HepG2 (cell line): Measurements from ENCODE around the gene DYNC2H1. TPM values are rescaled to one million over a fixed set of nuclear protein-coding genes. Genes with fewer than 3 reads are reported as not detected.

ENCODE experiments used
- ATAC-seq: fragments of 200-7000 bp; cut with Tn5 transposase; 3 replicates; pipeline ENCODE4 v1.9.1; 2020; ENCODE audit warnings: mild to moderate bottlenecking, moderate library complexity
- BruUV-seq: library from RNA; stranded (reverse); fragments of 400-500 nt; replicated peaks from 2 replicates; lab custom pipeline; 2021; lab: Mats Ljungman, UMichigan
- CTCF ChIA-PET: fragments of 300-600 bp; formaldehyde crosslinking; extraction: SDS; loops from one replicate; lab custom pipeline; 2021; ENCODE audit warnings: low total read pairs, inconsistent platforms, low intra/inter-chr PET ratio; lab: Yijun Ruan, JAX
- POLR2A ChIA-PET: fragments of 350-600 bp; sonication (Branson Sonifier 250); formaldehyde crosslinking; loops from one replicate; lab custom pipeline; 2020; ENCODE audit warnings: antibody characterized with exemption, inconsistent platforms; lab: Yijun Ruan, JAX
- DNase-seq: peaks from one replicate; pipeline ENCODE4 v3.0.0-alpha.2; 2015; ENCODE audit warnings: low spot score
- FAIRE-seq: peaks from 3 replicates; lab custom pipeline; 2011; peaks lifted over from hg19 to GRCh38; lab: Jason Lieb, UNC
- H2AFZ ChIP-seq: one replicate; pipeline ENCODE4 v1.6.1; 2011; ENCODE audit warnings: low read length, inconsistent platforms
- H3K27ac ChIP-seq: fragments of 300-600 bp; 3 replicates; pipeline ENCODE4 v1.8.0; 2011; ENCODE audit warnings: mixed run types, mild to moderate bottlenecking, mixed read lengths, low read length, inconsistent platforms; ENCODE audit not compliant: insufficient read depth; ENCODE audit errors: extremely low read length
- H3K27me3 ChIP-seq, 2 experiments: fragments of 200-600 bp in 1 of 2; 2 replicates in 1 of 2; 3 replicates in 1 of 2; pipeline versions ENCODE4 v1.6.0 to v1.8.0; 2011; ENCODE audit warnings: low read length in 2 of 2, mild to moderate bottlenecking in 2 of 2, moderate library complexity in 2 of 2, inconsistent platforms in 1 of 2; ENCODE audit not compliant: insufficient read depth in 2 of 2, control insufficient read depth in 1 of 2
- H3K36me3 ChIP-seq, 2 experiments: fragments of 200-600 bp in 1 of 2; replicated peaks in 1 of 2; 2 replicates in 1 of 2; 3 replicates in 1 of 2; pipeline versions ENCODE4 v1.5.1 to v1.8.0; 2011; ENCODE audit warnings: low read length in 2 of 2, inconsistent platforms in 1 of 2; ENCODE audit not compliant: insufficient read depth in 2 of 2, control insufficient read depth in 1 of 2
- H3K4me1 ChIP-seq: 2 replicates; pipeline ENCODE4 v1.5.1; 2012; ENCODE audit warnings: low read length, inconsistent platforms; ENCODE audit not compliant: insufficient read depth
- H3K4me2 ChIP-seq: 2 replicates; pipeline ENCODE4 v1.6.0; 2011; ENCODE audit warnings: low read depth, low read length, inconsistent platforms
- H3K4me3 ChIP-seq, 3 experiments: fragments of 200-600 bp in 1 of 3; sonication (generic), shearing (Covaris generic) in 1 of 3; replicated peaks in 1 of 3; 2 replicates each; pipeline ENCODE4 v1.5.1; 2011 to 2016; ENCODE audit warnings: low read length in 3 of 3, inconsistent platforms in 2 of 3, low read depth in 2 of 3, mild to moderate bottlenecking in 2 of 3, control low read depth in 1 of 3, mixed read lengths in 1 of 3; ENCODE audit not compliant: insufficient read depth in 1 of 3
- H3K79me2 ChIP-seq: one replicate; pipeline ENCODE4 v1.6.1; 2011; ENCODE audit warnings: low read length, inconsistent platforms; ENCODE audit not compliant: insufficient read depth
- H3K9ac ChIP-seq: 2 replicates; pipeline ENCODE4 v1.6.0; 2011; ENCODE audit warnings: mild to moderate bottlenecking, low read depth, low read length, inconsistent platforms; ENCODE audit not compliant: insufficient read depth
- H3K9me3 ChIP-seq: 2 replicates; pipeline ENCODE4 v1.5.1; 2012; ENCODE audit warnings: mild to moderate bottlenecking, low read length
- H4K20me1 ChIP-seq: 2 replicates; pipeline ENCODE4 v1.6.0; 2011; ENCODE audit warnings: inconsistent platforms, mild to moderate bottlenecking, low read length, moderate library complexity; ENCODE audit not compliant: insufficient read depth
- CEBPB ChIP-seq: IDR thresholded peaks from 2 replicates; pipeline ENCODE4 v1.6.1; 2011; ENCODE audit warnings: low read depth, low read length, improper control_type of control experiment, borderline replicate concordance
- E2F5 ChIP-seq: sonication (generic); formaldehyde crosslinking; conservative IDR thresholded peaks from 2 replicates; pipeline ENCODE4 v1.4.0; 2020; ENCODE audit warnings: missing genetic modification reagents
- KLF15 ChIP-seq: sonication (generic); formaldehyde crosslinking; IDR thresholded peaks from 2 replicates; pipeline ENCODE4 v1.8.1; 2023; ENCODE audit warnings: borderline replicate concordance, mild to moderate bottlenecking, inconsistent platforms, missing genetic modification reagents, mixed read lengths
- MIXL1 ChIP-seq: IDR thresholded peaks from 2 replicates; pipeline ENCODE4 v1.6.1; 2016
- NFAT5 ChIP-seq: sonication (generic); formaldehyde crosslinking; IDR thresholded peaks from 2 replicates; pipeline ENCODE4 v1.4.0; 2020; ENCODE audit warnings: missing genetic modification reagents
- ONECUT2 ChIP-seq: sonication (generic); formaldehyde crosslinking; IDR thresholded peaks from 2 replicates; pipeline ENCODE4 v1.4.0; 2020; ENCODE audit warnings: missing genetic modification reagents
- PLSCR1 ChIP-seq: sonication (generic); formaldehyde crosslinking; IDR thresholded peaks from 2 replicates; pipeline ENCODE4 v1.5.0; 2020; ENCODE audit warnings: missing genetic modification reagents, mild to moderate bottlenecking, borderline replicate concordance
- ZBTB49 ChIP-seq: sonication (generic); formaldehyde crosslinking; IDR thresholded peaks from 2 replicates; pipeline ENCODE4 v1.4.0; 2020; ENCODE audit warnings: missing genetic modification reagents, borderline replicate concordance
- ZNF264 ChIP-seq: sonication (generic); formaldehyde crosslinking; IDR thresholded peaks from 2 replicates; pipeline ENCODE4 v1.4.0; 2020; ENCODE audit warnings: missing genetic modification reagents
- ZNF343 ChIP-seq: sonication (generic); formaldehyde crosslinking; IDR thresholded peaks from 2 replicates; pipeline ENCODE4 v1.4.0; 2020; ENCODE audit warnings: mild to moderate bottlenecking, missing genetic modification reagents
- in situ Hi-C: cut with HindIII; loops from 2 replicates; pipeline ENCODE4 v1.10.0; 2017; ENCODE audit warnings: low pct_unique_long_range_greater_than_20kb; ENCODE audit not compliant: extremely low pct_ligation_motif_present
- intact Hi-C: fragments of 100-400 bp; cut with micrococcal nuclease; formaldehyde crosslinking; loops from one replicate; pipeline ENCODE4 v1.10.0; 2022; ENCODE audit not compliant: unreplicated experiment
- polyA plus RNA-seq, 8 experiments: library from polyadenylated mRNA; depleted of rRNA in 3 of 8; stranded (reverse) in 7 of 8; unstranded in 1 of 8; fragments of >200 nt; fragmentation: Illumina TruSeq in 4 of 8; extraction: Trizol in 4 of 8; gene quantifications; 2 replicates each; pipeline versions ENCODE4 v1.2.1 to v1.2.3, GENCODE V29; 2011 to 2016; ENCODE audit warnings: low read depth in 4 of 8, missing spikeins in 1 of 8, mixed read lengths in 1 of 8; ENCODE audit not compliant: insufficient read depth in 1 of 8
- total RNA-seq, 5 experiments: library from RNA; depleted of rRNA; stranded (reverse); fragments of >200 nt; fragmentation: Illumina TruSeq; extraction: Trizol; gene quantifications; 2 replicates each; pipeline ENCODE4 v1.2.3, GENCODE V29; 2016; ENCODE audit warnings: low read depth in 1 of 5

DYNC2H1 gene
- total and polyA plus RNA-seq, 2 of the 13 experiments (the other 11 are each of a cell fraction or from before 2014, with no cell fraction given) = 0.49 to 0.66 TPM

- ChIA-PET CTCF (no interaction called here), POLR2A (no interaction called here)
- Histone ChIP-seq H3K4me2 (peak overlapping the region; percentile 7; the same call in 1 of the 2 replicates), H3K79me2 (peaks cover 30% of the 10 kb centered on the region), H3K27ac (no peak overlapping the region), H3K4me1 (peaks cover 10% of the 10 kb centered on the region), H3K9me3 (no peaks in the 10 kb centered on the region), H4K20me1 (no peaks in the 10 kb centered on the region), H3K4me3 (no peak overlapping the region), H3K36me3 (peaks cover 0 to 22% of the 10 kb centered on the region in 2 experiments; a peak in 3 of 5 replicates), H3K9ac (no peak overlapping the region), H2AFZ (no peak overlapping the region), H3K27me3 (no peaks in the 10 kb centered on the region)
- no peak for DNase-seq
- intact Hi-C loops (no loop called here), in situ Hi-C loops (no loop called here)
- no TSS peak for BruUV-seq
- FAIRE-seq = no peak
- ATAC-seq = no peak
- no peak for TF ChIP-seq PLSCR1 (CRISPR knock-in tag)
- no peak for TF ChIP-seq E2F5
- no peak for TF ChIP-seq ZNF343
- no peak for TF ChIP-seq KLF15 (CRISPR knock-in tag)
- TF ChIP-seq NFAT5 (CRISPR knock-in tag) = no peak
- no peak for TF ChIP-seq ZNF264 (CRISPR knock-in tag)
- 0 out of 2 replicates have a peak, but pooled peaks have one; percentile 37 for TF ChIP-seq MIXL1 (CRISPR knock-in tag)
- TF ChIP-seq CEBPB = no peak
- TF ChIP-seq ZBTB49 = no peak
- peak; percentile 66 for TF ChIP-seq ONECUT2 (CRISPR knock-in tag)
Measured at GRCh38 chr11:103071008-103071407, 38.2 kb upstream of the DYNC2H1 start.
